B cell (primary cell): ENCODE measurements around the gene TOM1L1.

ENCODE experiments used
- EZH2 ChIP-seq: IDR thresholded peaks from 2 replicates; pipeline ENCODE4 v1.6.1; 2012; ENCODE audit warnings: borderline replicate concordance, low read depth, mild to moderate bottlenecking, moderate library complexity, low read length; ENCODE audit not compliant: insufficient read depth, poor library complexity, severe bottlenecking
- TF ChIP-seq, protein P1 (sequence below): fragments of 200-600 bp; IDR thresholded peaks from one replicate; pipeline ENCODE4 v1.8.0; 2022; ENCODE audit warnings: antibody characterized with exemption, mild to moderate bottlenecking

DNA sequence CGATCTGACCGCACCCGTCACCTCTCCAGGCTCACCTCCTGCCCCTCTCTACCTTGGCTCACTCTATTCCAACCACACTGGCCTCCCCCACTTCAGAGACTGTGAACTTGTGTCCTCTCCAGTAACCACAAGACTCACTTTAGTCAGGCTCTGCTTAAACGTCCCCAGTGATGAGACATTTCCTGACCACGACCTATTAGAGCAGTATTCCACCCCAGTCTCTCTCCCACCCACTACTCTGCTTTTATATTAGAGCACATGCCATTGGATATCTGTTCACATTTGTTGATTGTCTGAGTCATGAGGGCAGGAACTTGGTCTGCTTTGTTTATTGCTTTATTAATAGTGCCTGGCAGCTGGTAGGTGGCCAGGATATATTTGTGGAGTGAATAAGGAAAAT, 47.7 kb downstream of the TOM1L1 start:
- TF ChIP-seq, protein P1, sequence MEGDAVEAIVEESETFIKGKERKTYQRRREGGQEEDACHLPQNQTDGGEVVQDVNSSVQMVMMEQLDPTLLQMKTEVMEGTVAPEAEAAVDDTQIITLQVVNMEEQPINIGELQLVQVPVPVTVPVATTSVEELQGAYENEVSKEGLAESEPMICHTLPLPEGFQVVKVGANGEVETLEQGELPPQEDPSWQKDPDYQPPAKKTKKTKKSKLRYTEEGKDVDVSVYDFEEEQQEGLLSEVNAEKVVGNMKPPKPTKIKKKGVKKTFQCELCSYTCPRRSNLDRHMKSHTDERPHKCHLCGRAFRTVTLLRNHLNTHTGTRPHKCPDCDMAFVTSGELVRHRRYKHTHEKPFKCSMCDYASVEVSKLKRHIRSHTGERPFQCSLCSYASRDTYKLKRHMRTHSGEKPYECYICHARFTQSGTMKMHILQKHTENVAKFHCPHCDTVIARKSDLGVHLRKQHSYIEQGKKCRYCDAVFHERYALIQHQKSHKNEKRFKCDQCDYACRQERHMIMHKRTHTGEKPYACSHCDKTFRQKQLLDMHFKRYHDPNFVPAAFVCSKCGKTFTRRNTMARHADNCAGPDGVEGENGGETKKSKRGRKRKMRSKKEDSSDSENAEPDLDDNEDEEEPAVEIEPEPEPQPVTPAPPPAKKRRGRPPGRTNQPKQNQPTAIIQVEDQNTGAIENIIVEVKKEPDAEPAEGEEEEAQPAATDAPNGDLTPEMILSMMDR = no peak
- no peak for TF ChIP-seq EZH2
